HG02610 (cell line): ENCODE data around the gene AMPH.

ENCODE experiments used
- ATAC-seq: cut with Tn5 transposase; IDR thresholded peaks from one replicate; pipeline ENCODE4 v1.9.1; 2021; ENCODE audit warnings: mild to moderate bottlenecking, moderate library complexity; ENCODE audit not compliant: unreplicated experiment

The AMPH gene

DNA sequence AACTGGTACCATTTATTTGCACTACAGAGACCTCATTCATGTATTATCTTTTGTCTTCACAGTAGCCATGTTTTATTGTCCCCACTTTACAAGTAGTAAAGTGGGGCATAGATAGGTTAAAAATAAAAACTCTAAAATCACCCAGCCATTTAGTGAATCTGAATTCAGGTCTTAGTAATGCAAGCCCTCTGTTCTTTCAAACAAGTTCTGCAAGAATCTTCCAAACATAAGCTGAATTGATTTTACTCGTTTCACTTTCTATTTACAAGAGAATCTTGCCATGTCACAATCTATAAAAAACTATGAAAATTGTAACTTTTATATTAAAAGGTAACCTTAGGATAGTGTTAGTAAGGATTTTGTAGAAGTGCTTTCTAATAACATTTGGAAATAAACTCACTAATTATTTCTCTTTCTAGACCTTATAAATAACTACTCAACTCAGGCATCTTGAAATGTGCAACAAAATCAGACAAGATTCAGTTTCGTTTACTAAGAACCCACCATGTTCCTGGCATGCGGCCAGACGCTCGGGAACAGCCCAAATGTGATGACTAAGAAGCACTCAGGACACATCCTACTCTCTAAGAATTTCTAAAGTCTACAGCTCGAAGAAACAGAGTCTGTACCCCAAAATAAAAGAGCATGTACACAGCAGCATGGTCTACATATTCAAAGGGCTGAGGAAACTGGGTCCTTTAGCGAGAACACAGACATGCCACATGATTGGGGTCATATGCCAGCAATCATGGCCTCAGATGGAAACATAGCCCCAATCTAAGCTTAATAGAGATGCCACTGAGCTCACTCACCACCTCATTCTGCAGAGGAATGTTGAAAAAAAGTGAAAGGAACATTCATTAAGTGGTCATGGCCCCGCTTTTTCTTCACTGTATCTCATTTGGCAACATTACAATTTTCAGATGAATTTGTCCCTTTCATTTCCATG, 167.6 kb downstream of the AMPH start:
- ATAC-seq = peak; percentile 93

DNA sequence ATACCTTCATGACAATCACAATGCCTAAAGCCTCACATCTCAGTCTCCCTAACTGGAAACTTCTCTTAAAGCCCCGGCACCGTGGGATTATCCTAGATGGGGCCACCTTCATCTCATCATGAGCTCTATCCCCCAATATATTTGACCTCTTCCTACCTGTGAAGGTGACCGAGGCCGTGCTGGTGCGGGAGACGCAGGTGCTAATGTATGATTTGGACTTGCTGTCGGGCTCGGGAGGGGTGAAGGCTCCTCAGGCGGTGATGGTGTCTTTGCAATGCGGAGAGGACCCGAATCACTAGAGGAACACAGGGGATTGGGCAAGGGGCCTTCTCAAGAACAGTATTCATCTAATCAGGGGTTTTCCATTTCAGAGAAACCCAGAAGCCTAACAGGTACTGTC, 168.4 kb downstream of the AMPH start:
- ATAC-seq = no peak

DNA sequence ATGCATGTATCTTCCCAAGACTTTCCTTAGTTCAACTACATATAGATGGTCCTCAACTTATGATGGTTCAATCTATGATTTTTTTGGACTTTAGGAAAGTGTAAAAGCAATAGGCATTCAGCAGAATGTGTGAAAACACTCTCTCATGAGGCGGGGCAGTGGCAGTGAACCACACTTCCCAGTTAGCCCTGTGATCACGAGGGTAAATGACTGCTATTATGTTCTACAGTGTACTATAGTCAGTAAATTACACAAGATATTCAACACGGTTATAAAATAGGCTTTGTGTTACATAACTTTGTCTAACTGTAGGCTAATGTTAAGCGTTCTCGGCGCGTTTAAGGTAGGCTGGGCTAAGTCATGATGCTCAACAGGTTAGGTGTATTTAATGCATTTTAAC, 169.3 kb downstream of the AMPH start:
- ATAC-seq = no peak

DNA sequence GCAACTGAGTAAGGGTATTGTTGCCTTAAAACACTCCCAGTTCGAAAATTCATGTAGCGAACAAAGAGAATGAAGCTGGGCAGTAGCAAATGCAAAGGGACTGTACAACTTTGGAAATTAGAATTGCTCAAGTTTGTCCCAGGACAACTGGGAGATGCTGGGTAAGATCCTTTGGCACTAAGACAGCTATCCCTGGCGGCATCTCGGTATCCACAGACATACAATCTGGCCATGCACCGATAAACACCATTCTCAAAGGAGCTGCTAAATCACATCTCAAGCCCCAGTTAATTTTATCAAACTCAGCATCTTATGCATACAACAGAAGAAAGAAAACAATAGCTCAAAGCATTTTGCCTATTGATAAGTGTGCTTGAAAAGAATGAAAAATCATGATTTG, 177.3 kb downstream of the AMPH start:
- no peak for ATAC-seq

- no peak for ATAC-seq
Observed at GRCh38 chr7:38453168-38453567, 178.0 kb downstream of the AMPH start.

DNA sequence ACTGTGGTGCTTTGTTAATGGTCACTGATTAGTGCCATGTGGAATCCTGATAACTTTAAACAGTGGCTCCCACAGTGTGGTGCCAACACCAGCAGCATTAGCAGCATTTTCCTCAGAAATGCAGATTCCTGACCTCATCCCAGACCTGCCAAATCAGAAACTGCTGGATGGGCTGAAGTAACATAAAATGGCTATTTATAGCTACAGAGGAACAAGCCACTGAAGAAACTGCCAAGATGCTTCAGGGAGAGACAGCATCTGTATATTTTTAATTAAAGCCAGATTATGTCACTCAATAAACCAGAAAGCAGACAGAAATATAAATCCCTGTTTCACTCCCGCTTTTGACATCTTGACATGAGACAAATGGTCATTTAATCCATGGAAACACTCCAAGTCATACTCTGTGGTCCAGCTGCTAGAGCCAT, 178.5 kb downstream of the AMPH start:
- no peak for ATAC-seq

GRCh38 chr7:38451840-38452239, 179.3 kb downstream of the AMPH start:
- ATAC-seq = no peak

DNA sequence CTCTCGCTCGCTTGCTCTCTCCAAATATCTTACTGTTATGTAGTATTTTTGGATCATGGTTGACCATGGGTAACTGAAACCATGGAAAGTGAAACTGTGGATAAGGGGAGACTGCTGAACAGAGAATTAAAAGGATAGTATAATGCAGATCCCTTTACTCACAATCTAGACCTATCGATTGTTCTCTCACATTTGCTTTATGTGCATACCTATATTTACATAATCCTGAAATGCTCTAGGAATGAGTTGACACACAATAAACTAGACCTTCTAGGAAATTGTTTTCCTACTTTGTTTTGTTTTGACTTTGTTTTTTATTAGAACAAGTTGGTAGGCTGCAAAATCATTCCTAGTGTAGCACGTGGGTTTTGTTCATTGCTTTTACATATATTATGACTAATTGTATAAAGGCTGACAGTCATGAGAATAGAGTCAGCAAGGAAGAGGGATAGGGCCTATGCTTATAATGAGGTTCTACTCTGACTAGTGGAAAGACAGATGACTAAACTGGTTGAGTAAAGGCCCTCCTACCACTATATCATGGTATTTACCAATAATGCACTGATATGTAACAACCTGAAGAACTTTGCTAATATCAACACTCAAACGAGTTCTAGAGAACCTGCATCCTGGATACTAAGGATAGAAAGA, 182.5 kb downstream of the AMPH start:
- no peak for ATAC-seq

DNA sequence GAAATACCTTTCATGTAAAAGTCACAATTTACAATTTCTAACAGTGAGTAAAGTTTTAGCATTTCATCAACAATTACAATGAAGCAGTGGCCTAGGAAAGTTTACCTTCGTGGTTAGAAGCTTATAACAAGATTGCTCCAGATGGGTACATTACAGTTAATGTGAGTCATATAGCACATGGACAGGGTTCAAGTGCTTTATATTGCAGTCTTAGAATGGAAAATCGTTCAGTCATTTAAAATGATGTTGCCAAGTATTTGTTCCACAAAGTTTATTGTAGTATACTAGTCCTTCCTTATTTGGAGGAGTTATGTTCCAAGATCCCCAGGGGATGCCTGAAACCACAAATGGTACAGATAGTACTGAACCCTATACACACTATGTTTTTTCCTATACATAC, 183.1 kb downstream of the AMPH start:
- ATAC-seq = no peak

GRCh38 chr7:38438970-38439369, 192.2 kb downstream of the AMPH start:
- no peak for ATAC-seq

DNA sequence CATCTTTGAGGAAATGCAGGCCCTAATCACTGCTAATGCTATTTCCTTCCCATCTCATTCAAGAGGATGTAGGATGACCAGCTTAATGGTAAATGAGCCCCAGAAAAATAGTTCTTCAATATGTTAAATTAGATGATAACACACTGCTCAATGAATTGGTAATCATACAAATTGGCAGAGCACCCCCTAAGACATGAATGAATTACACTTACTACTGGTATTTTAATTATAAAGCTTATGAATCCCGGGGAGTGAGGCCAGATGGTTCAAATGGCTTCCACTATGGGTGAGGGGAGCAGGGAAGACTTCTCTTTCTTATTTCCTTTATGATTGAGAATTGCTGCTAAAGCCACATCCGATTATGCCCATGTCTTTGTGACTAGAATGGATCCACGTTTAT, 198.5 kb downstream of the AMPH start:
- no peak for ATAC-seq

GRCh38 chr7:38432080-38432479, 199.1 kb downstream of the AMPH start:
- ATAC-seq = no peak

- ATAC-seq = no peak
Observed at GRCh38 chr7:38429057-38429456, 202.1 kb downstream of the AMPH start.

DNA sequence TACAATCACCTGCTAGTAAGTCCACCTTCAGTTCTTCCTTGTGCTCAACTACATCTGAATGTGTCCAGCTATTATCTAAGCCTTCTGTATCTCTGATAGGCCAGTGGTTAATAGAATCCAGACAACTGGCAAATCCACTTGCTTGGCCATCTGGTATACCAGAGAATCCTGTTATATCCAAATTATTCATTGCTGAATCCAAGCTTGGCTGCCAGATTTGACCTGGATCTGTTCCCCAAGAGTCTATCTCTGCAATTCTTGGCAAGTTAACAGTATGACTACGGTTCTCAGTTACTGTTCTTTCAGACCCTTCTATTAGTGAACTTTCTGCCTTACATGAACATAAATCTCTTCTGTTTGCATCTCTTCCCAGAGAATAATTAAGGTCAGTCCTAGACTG, 203.1 kb downstream of the AMPH start:
- no peak for ATAC-seq

- no peak for ATAC-seq
Observed at GRCh38 chr7:38427279-38427955, 203.8 kb downstream of the AMPH start.

DNA sequence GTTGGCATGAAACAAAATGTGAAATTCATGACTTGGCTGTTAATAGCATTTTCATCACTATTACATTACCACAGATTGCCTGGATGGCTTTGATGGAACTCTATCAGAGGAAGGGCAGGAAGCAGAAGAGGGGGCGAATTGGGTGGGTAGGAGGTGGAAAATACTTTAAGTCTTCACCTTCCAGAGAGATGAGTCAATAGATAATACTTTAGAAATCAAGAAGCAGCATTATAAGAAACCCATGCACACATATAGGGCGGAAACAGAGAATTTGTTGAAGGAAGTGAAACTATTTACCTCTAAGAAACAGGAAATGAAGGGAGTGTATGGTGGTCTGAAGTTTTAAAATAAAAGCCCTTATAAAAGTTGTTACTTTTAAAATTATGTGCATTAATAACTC, 205.7 kb downstream of the AMPH start:
- ATAC-seq = no peak

DNA sequence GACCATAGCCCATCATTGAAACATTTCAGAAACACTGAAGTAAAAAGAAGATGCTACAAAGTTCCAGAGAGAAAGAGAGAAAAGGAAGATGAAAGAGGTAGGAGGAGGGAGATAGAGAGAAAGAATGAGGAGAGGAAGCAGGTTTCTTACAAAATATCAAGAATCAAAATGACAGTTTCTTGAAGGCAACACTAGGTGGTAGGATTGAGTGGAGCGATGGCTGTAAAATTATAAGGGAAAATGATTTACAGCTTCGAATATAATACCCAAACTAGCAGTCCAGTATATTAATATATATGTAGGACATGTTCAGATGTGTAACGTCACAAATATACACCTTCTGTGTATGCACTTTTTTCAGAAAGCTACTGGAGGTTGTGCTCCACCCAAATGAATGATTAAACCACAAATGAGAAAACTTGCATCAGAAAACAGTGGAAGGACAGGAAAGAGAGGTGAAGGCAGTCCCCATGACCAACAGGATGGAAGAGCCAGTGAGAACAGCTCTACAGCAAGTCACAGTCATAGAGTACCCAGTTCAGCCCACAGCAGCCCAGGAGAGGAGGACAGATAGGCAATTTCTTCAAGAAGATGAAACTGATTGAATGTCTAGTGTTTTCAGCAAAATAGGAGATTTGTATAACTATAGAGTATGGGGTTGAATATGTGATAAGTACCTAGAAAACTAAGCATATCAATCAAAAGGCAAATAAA, 206.3 kb downstream of the AMPH start:
- no peak for ATAC-seq

DNA sequence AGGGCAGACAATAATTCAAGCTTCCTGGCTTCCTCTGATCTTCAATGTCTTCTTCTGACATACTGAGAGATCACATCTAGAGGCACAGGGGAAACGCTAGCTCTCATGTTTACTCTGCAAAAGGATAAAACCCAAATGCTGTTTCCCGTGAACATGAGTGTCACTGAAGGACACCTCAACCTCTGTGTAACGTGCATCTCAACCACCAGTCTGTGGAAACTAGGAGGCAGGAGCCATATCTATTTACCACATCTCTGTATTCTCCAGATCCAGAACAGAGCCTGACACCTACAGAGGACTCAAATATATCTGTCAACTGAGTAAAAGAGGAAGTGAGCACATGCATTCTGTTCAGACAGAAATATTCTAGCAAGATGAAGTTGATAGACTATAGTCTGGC, 217.4 kb downstream of the AMPH start:
- peak; percentile 59 for ATAC-seq

DNA sequence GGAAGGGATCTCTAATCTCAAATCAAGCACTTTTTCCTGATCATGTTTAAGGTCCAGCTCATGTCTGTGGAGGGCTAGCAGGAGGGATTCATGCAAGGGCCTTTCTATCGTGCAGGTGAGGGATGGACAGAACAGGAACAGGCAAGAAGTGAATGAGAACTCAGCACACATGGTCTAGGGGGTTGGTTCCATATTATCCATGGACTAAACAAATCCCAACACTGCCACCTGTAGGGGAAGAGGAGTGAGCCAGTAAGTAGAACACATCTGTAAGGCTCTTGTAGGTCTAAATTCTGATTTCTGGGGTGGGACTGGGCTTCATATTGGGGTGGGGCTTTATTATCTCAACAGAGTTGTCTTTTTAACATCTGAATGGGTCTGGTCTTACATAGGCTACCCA, 219.8 kb downstream of the AMPH start:
- no peak for ATAC-seq

- no peak for ATAC-seq
Observed at GRCh38 chr7:38410056-38410455, 221.1 kb downstream of the AMPH start.

GRCh38 chr7:38409531-38409930, 221.6 kb downstream of the AMPH start:
- no peak for ATAC-seq
